Liver (tissue), 9 donors: Measurements from ENCODE around the gene CLEC16A. TPM values are rescaled to one million over a fixed set of nuclear protein-coding genes. Genes with fewer than 3 reads are reported as not detected.
A peak's percentile ranks its signal among the peaks of the same experiment; 100 is the strongest.
"Not testable (repeated sequence)": the region's sequence is repeated elsewhere in the genome, so short reads cannot be mapped to it uniquely, and the experiment has no call there.

Experiments
- DNase-seq: peaks from one replicate; pipeline ENCODE4 v3.0.0-alpha.2; 2017; ENCODE audit warnings: low spot score
- H3K27ac ChIP-seq, 2 donors: one replicate each; pipeline ENCODE4 v1.7.0; 2013; ENCODE audit warnings: inconsistent platforms in 2 of 2, low read length in 2 of 2, control low read depth in 1 of 2, low read depth in 1 of 2, mild to moderate bottlenecking in 1 of 2
- H3K27me3 ChIP-seq, 4 donors: one replicate each; pipeline versions ENCODE4 v1.6.1 to v1.7.0; 2013; ENCODE audit warnings: low read length in 3 of 4, inconsistent platforms in 1 of 4, mild to moderate bottlenecking in 1 of 4, moderate library complexity in 1 of 4; ENCODE audit not compliant: control insufficient read depth in 4 of 4, insufficient read depth in 4 of 4
- H3K36me3 ChIP-seq, 4 donors: one replicate each; pipeline versions ENCODE4 v1.6.1 to v1.7.0; 2013; ENCODE audit warnings: low read length in 3 of 4, mild to moderate bottlenecking in 3 of 4, low read depth in 1 of 4, moderate library complexity in 1 of 4; ENCODE audit not compliant: control insufficient read depth in 4 of 4, insufficient read depth in 3 of 4
- H3K4me1 ChIP-seq, 4 donors: one replicate each; pipeline versions ENCODE4 v1.6.1 to v1.7.0; 2013; ENCODE audit warnings: low read length in 3 of 4, mild to moderate bottlenecking in 3 of 4, moderate library complexity in 1 of 4; ENCODE audit not compliant: control insufficient read depth in 4 of 4, insufficient read depth in 4 of 4
- H3K4me3 ChIP-seq, 3 donors: one replicate each; pipeline versions ENCODE4 v1.6.1 to v1.7.0; 2013; ENCODE audit warnings: low read length in 3 of 3, control low read depth in 1 of 3, low read depth in 1 of 3, mild to moderate bottlenecking in 1 of 3
- H3K9ac ChIP-seq, 2 donors: one replicate each; pipeline ENCODE4 v1.7.0; 2013; ENCODE audit warnings: low read length in 2 of 2, mild to moderate bottlenecking in 2 of 2, moderate library complexity in 2 of 2, control low read depth in 1 of 2, low read depth in 1 of 2
- H3K9me3 ChIP-seq, 4 donors: one replicate each; pipeline versions ENCODE4 v1.6.1 to v1.7.0; 2013; ENCODE audit warnings: low read length in 3 of 4; ENCODE audit not compliant: control insufficient read depth in 4 of 4
- EGR1 ChIP-seq, 2 donors: IDR thresholded peaks; 2 replicates each; pipeline ENCODE4 v1.6.1; 2016 to 2018; ENCODE audit warnings: antibody characterized with exemption in 2 of 2, low read depth in 2 of 2
- FOXA1 ChIP-seq: IDR thresholded peaks from 2 replicates; pipeline ENCODE4 v1.6.1; 2016; ENCODE audit warnings: antibody characterized with exemption
- FOXA2 ChIP-seq: IDR thresholded peaks from 2 replicates; pipeline ENCODE4 v1.6.1; 2016; ENCODE audit warnings: antibody characterized with exemption
- GABPA ChIP-seq, 2 donors: IDR thresholded peaks in 1 of 2; conservative IDR thresholded peaks in 1 of 2; 2 replicates each; pipeline ENCODE4 v1.6.1; 2016; ENCODE audit warnings: antibody characterized with exemption in 2 of 2, mild to moderate bottlenecking in 1 of 2, moderate library complexity in 1 of 2
- HNF4G ChIP-seq: IDR thresholded peaks from 2 replicates; pipeline ENCODE4 v1.6.1; 2016; ENCODE audit warnings: antibody characterized with exemption
- JUND ChIP-seq, 2 donors: IDR thresholded peaks; 2 replicates each; pipeline ENCODE4 v1.6.1; 2016; ENCODE audit warnings: antibody characterized with exemption in 2 of 2
- NR2F2 ChIP-seq: IDR thresholded peaks from 2 replicates; pipeline ENCODE4 v1.6.1; 2016; ENCODE audit warnings: antibody characterized with exemption
- RAD21 ChIP-seq, 2 donors: IDR thresholded peaks; 2 replicates each; pipeline ENCODE4 v1.6.1; 2016; ENCODE audit warnings: antibody characterized with exemption in 2 of 2, mild to moderate bottlenecking in 2 of 2
- REST ChIP-seq: IDR thresholded peaks from 2 replicates; pipeline ENCODE4 v1.6.1; 2016; ENCODE audit warnings: antibody characterized with exemption, mild to moderate bottlenecking
- RXRA ChIP-seq, 2 donors: IDR thresholded peaks; 2 replicates each; pipeline ENCODE4 v1.6.1; 2017 to 2018; ENCODE audit warnings: antibody characterized with exemption in 2 of 2, mild to moderate bottlenecking in 1 of 2
- SP1 ChIP-seq: IDR thresholded peaks from 2 replicates; pipeline ENCODE4 v1.6.1; 2018; ENCODE audit warnings: antibody characterized with exemption, mild to moderate bottlenecking
- YY1 ChIP-seq: IDR thresholded peaks from 2 replicates; pipeline ENCODE4 v1.6.1; 2016; ENCODE audit warnings: antibody characterized with exemption, mild to moderate bottlenecking
- ZBTB33 ChIP-seq: IDR thresholded peaks from 2 replicates; pipeline ENCODE4 v1.6.1; 2016; ENCODE audit warnings: antibody characterized with exemption
- WGBS: extraction: QIAGEN DNeasy Blood & Tissue Kit; methylation state at CpG from one replicate; pipeline ENCODE4 v1.1.7; 2013; 5-methylcytosine and 5-hydroxymethylcytosine counted together
- polyA plus RNA-seq, 2 donors: library from polyadenylated mRNA; stranded (reverse) in 1 of 2; unstranded in 1 of 2; fragments of 200-250 nt in 1 of 2; fragments of >200 nt in 1 of 2; fragmentation: Nextera tagmentation in 1 of 2; extraction: Ambion mirVana in 1 of 2; gene quantifications; one replicate each; pipeline versions ENCODE4 v1.2.1 to v1.2.3, GENCODE V29; 2013 to 2015
- total RNA-seq, 2 donors: library from RNA; depleted of rRNA; stranded (reverse); fragments of >200 nt; gene quantifications; one replicate each; pipeline ENCODE4 v1.2.3, GENCODE V29; 2014
- TF ChIP-seq, protein P1 (sequence below): fragments of 150-350 bp; IDR thresholded peaks from 2 replicates; pipeline ENCODE4 v1.5.1; 2017; ENCODE audit warnings: improper control_type of control experiment, low read depth, low read length; ENCODE audit not compliant: missing input control
- TF ChIP-seq, protein P2 (sequence below): IDR thresholded peaks from 2 replicates; pipeline ENCODE4 v1.6.1; 2016; ENCODE audit warnings: antibody characterized with exemption
- donor health status: healthy.
- donor health status: healthy.
- donor health status: healthy.
- donor health status: healthy.
- donor health status: healthy.

The CLEC16A gene
- total and polyA plus RNA-seq, 4 donors: 9.7 to 23.0 (median 17.4) TPM

DNA sequence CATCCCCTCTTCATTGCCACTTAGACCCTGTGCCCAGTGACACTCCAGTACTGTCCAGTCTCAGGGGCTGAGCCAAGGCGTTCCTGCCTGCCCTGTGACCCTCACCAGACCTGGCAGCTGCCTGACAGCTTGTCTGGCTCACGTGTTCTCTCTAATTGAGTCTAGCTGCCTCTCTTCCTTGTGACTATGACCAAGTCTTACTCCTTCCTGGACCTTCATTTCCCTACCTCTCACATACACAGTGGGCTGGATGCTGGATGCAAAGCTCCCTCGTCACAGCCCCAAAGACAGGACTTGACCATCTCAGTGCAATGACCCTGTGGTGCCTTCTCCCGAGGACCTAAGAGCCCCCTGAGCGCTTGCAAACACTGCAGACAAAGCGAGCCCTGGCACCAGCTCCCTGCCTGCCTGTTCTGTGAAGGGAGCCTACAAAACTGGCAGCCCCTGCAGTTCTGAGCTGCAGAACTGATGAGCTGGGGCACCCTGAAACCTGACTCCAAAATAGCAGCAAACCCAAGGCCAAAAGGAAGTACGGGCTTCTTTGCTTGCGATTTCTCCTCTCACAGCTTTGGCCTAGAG, 3.8 kb upstream of the CLEC16A start (continued):
- TF ChIP-seq RAD21 (IDR thresholded peaks at IDR 0.05) (no peak), RXRA (IDR thresholded peaks at IDR 0.05) (peak in 1 of 2 donors; percentile 31), JUND (IDR thresholded peaks at IDR 0.05) (no peak)

- no peaks in the 10 kb centered on the region for H3K36me3 ChIP-seq
- DNase-seq: no peak
- TF ChIP-seq SP1: no peak
- TF ChIP-seq EGR1 (IDR thresholded peaks at IDR 0.05; ENCODE audit: low read depth in 2 of 2): no peak
- TF ChIP-seq, protein P1, sequence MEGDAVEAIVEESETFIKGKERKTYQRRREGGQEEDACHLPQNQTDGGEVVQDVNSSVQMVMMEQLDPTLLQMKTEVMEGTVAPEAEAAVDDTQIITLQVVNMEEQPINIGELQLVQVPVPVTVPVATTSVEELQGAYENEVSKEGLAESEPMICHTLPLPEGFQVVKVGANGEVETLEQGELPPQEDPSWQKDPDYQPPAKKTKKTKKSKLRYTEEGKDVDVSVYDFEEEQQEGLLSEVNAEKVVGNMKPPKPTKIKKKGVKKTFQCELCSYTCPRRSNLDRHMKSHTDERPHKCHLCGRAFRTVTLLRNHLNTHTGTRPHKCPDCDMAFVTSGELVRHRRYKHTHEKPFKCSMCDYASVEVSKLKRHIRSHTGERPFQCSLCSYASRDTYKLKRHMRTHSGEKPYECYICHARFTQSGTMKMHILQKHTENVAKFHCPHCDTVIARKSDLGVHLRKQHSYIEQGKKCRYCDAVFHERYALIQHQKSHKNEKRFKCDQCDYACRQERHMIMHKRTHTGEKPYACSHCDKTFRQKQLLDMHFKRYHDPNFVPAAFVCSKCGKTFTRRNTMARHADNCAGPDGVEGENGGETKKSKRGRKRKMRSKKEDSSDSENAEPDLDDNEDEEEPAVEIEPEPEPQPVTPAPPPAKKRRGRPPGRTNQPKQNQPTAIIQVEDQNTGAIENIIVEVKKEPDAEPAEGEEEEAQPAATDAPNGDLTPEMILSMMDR: no peak
- no peak for TF ChIP-seq FOXA2
- no peak for TF ChIP-seq YY1
- TF ChIP-seq NR2F2: no peak
- no peak for TF ChIP-seq RXRA (IDR thresholded peaks at IDR 0.05)
- TF ChIP-seq GABPA (IDR thresholded peaks at IDR 0.05 in 1 of 2, conservative IDR thresholded peaks at IDR 0.05 in 1 of 2): no peak
- no peak for TF ChIP-seq ZBTB33
- TF ChIP-seq JUND (IDR thresholded peaks at IDR 0.05): no peak
- TF ChIP-seq REST: no peak
- no peak for TF ChIP-seq FOXA1
- TF ChIP-seq HNF4G: no peak
- TF ChIP-seq, protein P2, sequence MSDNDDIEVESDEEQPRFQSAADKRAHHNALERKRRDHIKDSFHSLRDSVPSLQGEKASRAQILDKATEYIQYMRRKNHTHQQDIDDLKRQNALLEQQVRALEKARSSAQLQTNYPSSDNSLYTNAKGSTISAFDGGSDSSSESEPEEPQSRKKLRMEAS: no peak
- H3K4me3 ChIP-seq: peak overlapping the region; percentile 74 to 87 (median 79)
- peak overlapping the region; percentile 49 to 79 for H3K27ac ChIP-seq
- H3K27me3 ChIP-seq: no peaks in the 10 kb centered on the region
- peaks cover 15 to 80% (median 76%) of the 10 kb centered on the region in 4 donors for H3K4me1 ChIP-seq
- H3K9me3 ChIP-seq: no peaks in the 10 kb centered on the region
- H3K9ac ChIP-seq: peak overlapping the region; percentile 71 to 95
- 1% methylated on average over 35 of the region's 36 CpGs for WGBS
Observed at GRCh38 chr16:10941127-10941933, 3.0 kb upstream of the CLEC16A start.

GRCh38 chr16:10941935-10942351, 2.4 kb upstream of the CLEC16A start:
- not testable (repeated sequence) for H3K27me3 ChIP-seq, DNase-seq, H3K36me3 ChIP-seq, H3K9me3 ChIP-seq
- peak overlapping the region; percentile 33 to 79 (median 74) for H3K4me3 ChIP-seq
- peak overlapping the region in 1 of 2 donors; percentile 9 for H3K9ac ChIP-seq
- H3K4me1 ChIP-seq: peaks cover 12 to 76% (median 69%) of the 10 kb centered on the region in 4 donors
- peak overlapping the region; percentile 49 to 79 for H3K27ac ChIP-seq
- under 1% methylated on average over 52 of the region's 52 CpGs for WGBS
